Fibroblast of pulmonary artery (primary cell): ENCODE data around the gene UVRAG.

Experiments
- DNase-seq: peaks from one replicate; pipeline ENCODE4 v3.0.0-alpha.2; 2010; ENCODE audit warnings: low read depth
- H3K4me3 ChIP-seq: replicated peaks from 2 replicates; pipeline ENCODE4 v1.5.1; 2011; ENCODE audit warnings: low read depth, mild to moderate bottlenecking, control low read depth, low read length, moderate library complexity
- CTCF ChIP-seq: IDR thresholded peaks from 2 replicates; pipeline ENCODE4 v1.5.1; 2011; ENCODE audit warnings: mild to moderate bottlenecking, control low read depth, low read length, inconsistent platforms; ENCODE audit errors: missing control alignments

UVRAG gene

DNA sequence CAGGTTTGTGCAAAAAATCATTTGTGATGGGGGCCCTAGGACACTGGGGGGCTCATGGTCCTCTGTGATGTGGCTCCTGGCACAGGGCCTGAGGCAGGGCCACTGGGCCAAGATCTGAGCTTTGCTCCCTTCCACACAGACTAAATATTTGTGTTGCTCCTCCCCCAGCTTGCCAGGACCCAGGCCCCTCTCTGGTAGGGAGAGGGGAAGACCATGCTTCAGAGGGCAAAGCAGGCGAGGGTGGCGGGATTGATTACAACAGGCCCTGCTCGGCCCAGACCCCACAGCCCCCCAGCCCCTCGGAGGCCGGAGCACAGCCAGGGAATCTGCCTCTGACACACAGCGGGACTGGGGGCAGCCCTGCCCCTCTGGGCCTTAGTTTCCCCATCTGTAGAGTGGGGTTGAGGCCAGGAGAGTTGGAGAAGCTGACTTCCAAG lies 362.3 kb downstream of the UVRAG start:
- TF ChIP-seq CTCF: no peak

GRCh38 chr11:76179147-76179546 lies 364.1 kb downstream of the UVRAG start:
- DNase-seq: no peak
- no peak for TF ChIP-seq CTCF
- H3K4me3 ChIP-seq: no peak overlapping the region

More for the DNA sequence above, 362.3 kb downstream of the UVRAG start:
- no peak for DNase-seq
- H3K4me3 ChIP-seq: no peak overlapping the region

DNA sequence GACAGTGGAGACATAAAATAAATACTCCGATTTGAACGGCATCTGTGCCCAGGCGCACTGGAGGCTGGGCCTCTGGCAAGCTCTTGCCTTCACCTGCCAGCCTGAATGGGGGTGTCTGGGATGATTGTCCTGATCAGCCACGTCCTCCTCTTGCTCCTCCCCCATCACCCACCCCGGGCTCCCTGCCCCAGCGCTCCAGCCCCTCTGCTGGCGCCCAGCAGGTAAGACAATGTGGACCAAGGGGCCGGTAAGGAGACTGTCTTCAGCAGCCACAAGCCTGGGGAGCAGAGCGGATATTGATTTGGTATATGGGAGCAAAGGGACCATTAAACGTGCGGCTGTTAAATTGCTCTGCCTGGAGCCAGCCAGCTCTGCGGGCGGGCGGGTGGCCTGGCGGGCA lies 366.4 kb downstream of the UVRAG start:
- no peak overlapping the region for H3K4me3 ChIP-seq
- DNase-seq: no peak
- no peak for TF ChIP-seq CTCF

DNA sequence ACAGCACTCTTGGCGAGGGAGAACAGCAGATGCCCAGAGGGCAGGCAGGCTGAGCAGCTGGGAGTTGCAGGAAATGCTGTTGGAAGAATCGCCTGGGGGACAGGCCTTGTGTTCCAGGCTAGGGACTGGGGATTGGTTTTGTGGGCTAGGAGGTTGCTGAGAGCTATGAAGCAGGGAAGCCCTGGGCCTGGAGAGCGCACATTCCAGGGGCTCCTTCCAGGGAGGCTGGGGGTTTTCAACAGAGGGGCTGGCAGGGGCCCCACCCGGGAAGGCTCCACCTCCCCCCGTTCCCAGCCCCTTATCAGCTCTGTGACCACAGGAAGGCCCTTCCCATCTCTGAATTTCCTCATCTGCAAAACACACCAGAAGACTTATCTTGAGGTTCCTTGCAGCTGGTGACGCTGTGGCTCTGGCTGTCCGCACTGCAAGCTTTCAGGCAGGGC lies 369.6 kb downstream of the UVRAG start:
- H3K4me3 ChIP-seq: no peak overlapping the region
- TF ChIP-seq CTCF: no peak
- peak; percentile 67 for DNase-seq

GRCh38 chr11:76185511-76185910 lies 370.5 kb downstream of the UVRAG start:
- H3K4me3 ChIP-seq: no peak overlapping the region
- DNase-seq: no peak
- no peak for TF ChIP-seq CTCF

DNA sequence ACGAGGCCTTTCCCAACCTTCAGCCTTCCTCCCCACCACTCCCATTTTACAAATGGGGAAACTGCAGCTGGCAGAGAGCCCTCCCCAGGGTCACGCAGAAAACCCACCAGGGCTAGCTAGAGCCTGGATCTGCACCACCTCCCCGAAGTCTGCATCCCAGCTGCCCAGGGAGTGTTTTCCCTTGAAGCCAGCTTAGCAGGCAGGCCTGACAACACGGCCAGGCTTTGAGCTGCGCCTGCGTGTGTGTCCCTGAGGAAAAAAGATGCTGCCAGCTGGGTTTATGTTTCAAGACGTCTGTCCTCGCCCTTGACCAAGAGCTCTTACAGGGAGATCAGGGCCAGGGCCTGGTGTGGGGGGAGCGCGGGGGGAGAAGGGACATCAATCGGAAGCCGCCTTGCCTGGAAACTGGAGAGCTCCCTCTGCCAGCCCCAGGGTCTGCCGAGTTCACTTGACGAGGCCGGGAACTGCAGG lies 371.0 kb downstream of the UVRAG start:
- DNase-seq: no peak
- no peak overlapping the region for H3K4me3 ChIP-seq
- no peak for TF ChIP-seq CTCF

DNA sequence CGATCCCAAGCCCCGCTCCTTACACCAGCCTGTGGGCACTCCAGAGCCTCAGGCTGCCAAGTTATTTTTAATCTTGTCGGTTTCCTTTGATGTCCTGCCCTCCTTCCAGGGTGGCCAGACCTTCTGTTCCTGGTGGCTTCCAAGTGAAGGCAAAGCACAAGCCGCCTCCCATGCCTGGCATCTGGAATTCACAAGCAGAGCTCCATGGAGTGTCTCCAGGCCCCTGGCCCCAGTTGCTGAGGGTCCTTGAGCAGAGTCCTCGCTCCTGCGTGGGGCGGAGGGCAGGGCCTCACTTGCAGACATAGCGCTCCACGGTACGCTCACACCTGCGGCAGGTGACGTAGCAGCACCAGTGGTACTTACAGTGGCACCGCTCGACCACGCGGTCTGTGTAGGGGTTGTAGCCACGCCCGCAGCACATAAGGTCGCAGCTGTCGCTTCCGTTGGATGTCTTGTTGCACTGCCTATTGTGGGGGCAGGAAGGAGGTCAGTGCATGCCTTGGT lies 371.8 kb downstream of the UVRAG start:
- H3K4me3 ChIP-seq: no peak overlapping the region
- no peak for TF ChIP-seq CTCF
- no peak for DNase-seq
